ENCODE results near the gene APIP. TPM values are rescaled to one million over a fixed set of nuclear protein-coding genes. Genes with fewer than 3 reads are reported as not detected.

Gene APIP
- total and polyA plus RNA-seq, 2 donors from 2014 or later = 26.5 to 53.6 TPM

GRCh38 chr11:34904421-34904955, 11.7 kb downstream of the APIP start:
- TF ChIP-seq, protein P1, sequence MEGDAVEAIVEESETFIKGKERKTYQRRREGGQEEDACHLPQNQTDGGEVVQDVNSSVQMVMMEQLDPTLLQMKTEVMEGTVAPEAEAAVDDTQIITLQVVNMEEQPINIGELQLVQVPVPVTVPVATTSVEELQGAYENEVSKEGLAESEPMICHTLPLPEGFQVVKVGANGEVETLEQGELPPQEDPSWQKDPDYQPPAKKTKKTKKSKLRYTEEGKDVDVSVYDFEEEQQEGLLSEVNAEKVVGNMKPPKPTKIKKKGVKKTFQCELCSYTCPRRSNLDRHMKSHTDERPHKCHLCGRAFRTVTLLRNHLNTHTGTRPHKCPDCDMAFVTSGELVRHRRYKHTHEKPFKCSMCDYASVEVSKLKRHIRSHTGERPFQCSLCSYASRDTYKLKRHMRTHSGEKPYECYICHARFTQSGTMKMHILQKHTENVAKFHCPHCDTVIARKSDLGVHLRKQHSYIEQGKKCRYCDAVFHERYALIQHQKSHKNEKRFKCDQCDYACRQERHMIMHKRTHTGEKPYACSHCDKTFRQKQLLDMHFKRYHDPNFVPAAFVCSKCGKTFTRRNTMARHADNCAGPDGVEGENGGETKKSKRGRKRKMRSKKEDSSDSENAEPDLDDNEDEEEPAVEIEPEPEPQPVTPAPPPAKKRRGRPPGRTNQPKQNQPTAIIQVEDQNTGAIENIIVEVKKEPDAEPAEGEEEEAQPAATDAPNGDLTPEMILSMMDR (IDR thresholded peaks at IDR 0.05; ENCODE audit: borderline replicate concordance, extremely low read depth, insufficient read depth) = no peak
- no peak overlapping the region for H3K4me3 ChIP-seq (ENCODE audit: low read length in 3 of 3)
- H3K4me1 ChIP-seq (ENCODE audit: control insufficient read depth in 2 of 3, insufficient read depth in 2 of 3, low read depth in 1 of 3, low read length in 3 of 3) = no peaks in the 10 kb centered on the region
- no peak overlapping the region for H3K27ac ChIP-seq (ENCODE audit: low read depth in 2 of 2, low read length in 2 of 2)
- DNase-seq = no peak
- no peaks in the 10 kb centered on the region for H3K36me3 ChIP-seq (ENCODE audit: control insufficient read depth in 2 of 3, insufficient read depth in 3 of 3, low read length in 3 of 3)
- intact Hi-C loops (cut with DNase I) = no loop called here
- H3K9me3 ChIP-seq (ENCODE audit: control insufficient read depth in 2 of 3, insufficient read depth in 1 of 3, low read length in 3 of 3) = peaks cover 0 to 17% (median 5%) of the 10 kb centered on the region in 3 donors
- no peaks in the 10 kb centered on the region for H3K27me3 ChIP-seq (ENCODE audit: control insufficient read depth, insufficient read depth, low read length)
- FAIRE-seq = no peak
- H3K9ac ChIP-seq (ENCODE audit: low read length in 3 of 3) = no peak overlapping the region

DNA sequence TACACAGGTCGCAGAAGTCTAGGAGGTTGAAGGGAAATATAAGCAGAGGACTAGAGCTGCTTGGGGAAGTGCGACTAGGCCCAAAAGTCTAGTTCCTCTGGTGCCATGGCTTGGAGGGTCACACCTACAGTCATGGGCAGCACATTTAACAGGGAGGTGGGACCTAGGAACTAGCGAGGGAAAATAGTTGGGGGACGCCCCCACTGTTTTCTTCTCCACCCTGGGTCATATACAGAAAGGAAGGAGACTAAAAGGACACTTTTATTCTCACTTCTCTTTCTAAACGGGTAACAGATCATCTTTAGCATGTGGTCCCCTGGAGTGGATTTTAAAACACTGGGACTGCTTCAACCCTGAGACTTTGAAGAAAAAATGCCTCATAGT, 16.6 kb downstream of the APIP start:
- TF ChIP-seq, protein P1 (IDR thresholded peaks at IDR 0.05; ENCODE audit: borderline replicate concordance, extremely low read depth, insufficient read depth) = no peak
- intact Hi-C loops (cut with DNase I) = no loop called here
- DNase-seq (peak in 1 of 5 donors; percentile 10), FAIRE-seq (no peak)
- no peaks in the 10 kb centered on the region for H3K36me3 ChIP-seq (ENCODE audit: control insufficient read depth in 2 of 3, insufficient read depth in 3 of 3, low read length in 3 of 3)
- peaks cover 0 to 27% (median 6%) of the 10 kb centered on the region in 3 donors for H3K9me3 ChIP-seq (ENCODE audit: control insufficient read depth in 2 of 3, insufficient read depth in 1 of 3, low read length in 3 of 3)
- no peak overlapping the region for H3K4me3 ChIP-seq (ENCODE audit: low read length in 3 of 3)
- no peaks in the 10 kb centered on the region for H3K4me1 ChIP-seq (ENCODE audit: control insufficient read depth in 2 of 3, insufficient read depth in 2 of 3, low read depth in 1 of 3, low read length in 3 of 3)
- no peak overlapping the region for H3K27ac ChIP-seq (ENCODE audit: low read depth in 2 of 2, low read length in 2 of 2)
- H3K9ac ChIP-seq (ENCODE audit: low read length in 3 of 3) = no peak overlapping the region
- no peaks in the 10 kb centered on the region for H3K27me3 ChIP-seq (ENCODE audit: control insufficient read depth, insufficient read depth, low read length)

DNA sequence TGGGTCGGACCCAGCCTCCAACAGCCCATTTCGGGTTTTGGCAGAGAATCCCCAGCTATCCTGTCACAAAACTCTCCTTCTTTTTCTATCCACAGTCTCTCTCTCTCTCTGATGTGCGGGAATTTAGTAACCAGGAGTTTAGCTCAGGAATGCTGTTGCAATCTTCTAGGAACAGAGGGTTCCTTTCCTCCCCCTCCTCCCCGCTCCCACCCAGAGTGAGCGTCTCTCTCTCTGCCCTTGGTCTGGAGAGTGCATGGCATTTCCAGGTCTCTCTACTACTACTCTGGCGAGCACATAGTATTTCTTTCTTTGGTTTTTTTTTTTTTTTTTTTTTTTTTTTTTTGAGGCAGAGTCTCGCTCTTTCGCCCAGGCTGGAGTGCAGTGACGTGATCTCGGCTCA, 17.7 kb downstream of the APIP start:
- no peaks in the 10 kb centered on the region for H3K4me1 ChIP-seq (ENCODE audit: control insufficient read depth in 2 of 3, insufficient read depth in 2 of 3, low read depth in 1 of 3, low read length in 3 of 3)
- H3K36me3 ChIP-seq (ENCODE audit: control insufficient read depth in 2 of 3, insufficient read depth in 3 of 3, low read length in 3 of 3) = no peaks in the 10 kb centered on the region
- DNase-seq = no peak
- no peak overlapping the region for H3K9ac ChIP-seq (ENCODE audit: low read length in 3 of 3)
- H3K4me3 ChIP-seq (ENCODE audit: low read length in 3 of 3) = no peak overlapping the region
- TF ChIP-seq, protein P1 (IDR thresholded peaks at IDR 0.05; ENCODE audit: borderline replicate concordance, extremely low read depth, insufficient read depth) = no peak
- no peaks in the 10 kb centered on the region for H3K27me3 ChIP-seq (ENCODE audit: control insufficient read depth, insufficient read depth, low read length)
- FAIRE-seq = no peak
- H3K27ac ChIP-seq (ENCODE audit: low read depth in 2 of 2, low read length in 2 of 2) = no peak overlapping the region
- H3K9me3 ChIP-seq (ENCODE audit: control insufficient read depth in 2 of 3, insufficient read depth in 1 of 3, low read length in 3 of 3) = peaks cover 0 to 27% (median 6%) of the 10 kb centered on the region in 3 donors
- intact Hi-C loops (cut with DNase I) = no loop called here
